ENCODE measurements around the gene ORC5.

- no peak for TF ChIP-seq GATA2 (IDR thresholded peaks at IDR 0.05; ENCODE audit: low read depth, low read length)
- TF ChIP-seq GATA3 (IDR thresholded peaks at IDR 0.05; ENCODE audit: low read depth, low read length) = no peak
Measured at GRCh38 chr7:104209063-104209462, 1.2 kb upstream of the ORC5 start.

All from SH-SY5Y (cell line).